Measurements from ENCODE around the gene LGR6.
"Not testable (repeated sequence)": the region's sequence is repeated elsewhere in the genome, so short reads cannot be mapped to it uniquely, and the experiment has no call there.

The LGR6 gene

DNA sequence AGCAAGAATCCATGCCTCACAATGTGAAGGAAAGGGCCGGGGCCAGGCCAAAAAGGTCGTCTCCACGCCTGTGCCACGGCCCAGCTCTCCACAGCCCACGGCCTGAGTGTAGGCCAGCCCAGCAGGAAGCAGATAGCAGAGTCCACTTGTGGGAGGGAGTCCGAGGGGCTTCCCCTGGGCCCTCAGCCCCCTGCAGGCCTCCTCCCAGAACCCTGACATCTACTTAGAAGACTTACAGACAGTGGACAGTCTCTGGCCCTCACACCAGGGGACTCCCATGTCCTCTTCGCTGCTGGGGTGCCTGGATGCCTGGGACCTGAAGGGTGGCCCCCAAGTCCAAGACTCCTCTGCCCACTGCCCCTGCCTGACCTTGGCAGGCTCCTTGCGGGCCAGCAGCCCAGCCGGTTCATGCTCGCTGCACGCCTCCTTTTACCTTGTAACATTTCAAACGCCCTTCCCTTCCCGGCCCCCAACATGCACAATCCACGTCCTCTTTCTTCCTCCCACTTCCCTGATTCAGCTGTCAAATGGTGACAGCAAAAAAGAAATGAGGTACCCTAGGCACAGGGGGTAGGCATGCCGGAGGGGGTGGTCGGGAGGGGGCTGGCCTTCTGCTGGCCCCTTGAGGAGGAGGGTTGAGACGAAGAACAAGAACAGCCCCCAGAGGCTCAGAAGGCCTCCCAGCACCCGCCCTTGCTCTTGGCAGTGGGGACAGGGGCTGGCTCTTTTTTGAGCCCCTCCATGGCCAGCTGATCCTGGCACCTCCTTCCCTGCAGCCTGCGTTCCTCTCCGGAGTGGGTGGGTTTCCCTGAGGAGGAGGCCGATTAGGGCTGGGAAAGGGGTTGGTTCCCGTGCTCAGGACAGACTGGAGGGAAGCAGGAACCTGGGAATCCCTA lies 32.2 kb upstream of the LGR6 start:
- DNase-seq, result no peak

- DNase-seq, result no peak
These were observed 31.6 kb upstream of the LGR6 start for GRCh38 chr1:202162047-202162417.

- DNase-seq, result no peak
These were observed 30.9 kb upstream of the LGR6 start for GRCh38 chr1:202162418-202163280.

GRCh38 chr1:202163281-202164270 lies 30.0 kb upstream of the LGR6 start:
- no peak for DNase-seq

DNA sequence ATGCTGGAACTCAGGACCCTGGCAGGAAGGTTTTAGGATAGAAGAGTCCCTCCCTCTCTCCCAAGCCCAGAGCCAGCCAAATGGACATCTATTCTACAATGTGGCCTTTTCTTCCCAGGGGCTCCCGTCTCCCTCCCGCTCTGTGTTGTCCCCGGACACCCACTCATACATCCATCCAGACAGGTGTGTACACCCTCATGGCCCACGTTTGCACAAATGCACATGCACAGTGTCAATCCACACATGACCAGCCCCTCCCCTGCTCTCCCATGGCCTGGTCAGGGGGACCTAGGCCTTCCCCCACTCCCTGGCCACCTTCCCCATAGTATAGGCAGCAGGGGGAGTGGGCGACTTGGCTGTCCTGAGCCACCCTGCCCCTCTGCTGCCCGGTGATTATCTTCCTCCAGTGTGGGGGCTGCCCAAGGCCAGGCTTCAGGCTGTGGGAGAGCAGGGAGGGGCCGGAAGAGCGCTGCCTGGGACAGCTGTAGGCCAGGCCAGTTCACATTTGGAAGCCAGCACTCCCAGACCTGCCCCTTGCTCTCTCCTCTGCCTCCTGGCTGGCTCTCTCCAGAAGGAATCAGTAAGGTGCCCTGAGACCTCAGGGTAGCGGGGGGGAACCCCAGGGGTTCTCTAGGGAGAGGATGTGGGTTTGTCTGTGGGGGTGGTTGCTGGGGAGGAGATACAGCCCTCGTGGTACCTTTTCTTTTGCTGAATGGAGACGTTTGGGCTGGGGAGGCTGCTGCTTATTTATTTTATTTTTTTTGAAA lies 29.1 kb upstream of the LGR6 start:
- DNase-seq, result no peak

DNA sequence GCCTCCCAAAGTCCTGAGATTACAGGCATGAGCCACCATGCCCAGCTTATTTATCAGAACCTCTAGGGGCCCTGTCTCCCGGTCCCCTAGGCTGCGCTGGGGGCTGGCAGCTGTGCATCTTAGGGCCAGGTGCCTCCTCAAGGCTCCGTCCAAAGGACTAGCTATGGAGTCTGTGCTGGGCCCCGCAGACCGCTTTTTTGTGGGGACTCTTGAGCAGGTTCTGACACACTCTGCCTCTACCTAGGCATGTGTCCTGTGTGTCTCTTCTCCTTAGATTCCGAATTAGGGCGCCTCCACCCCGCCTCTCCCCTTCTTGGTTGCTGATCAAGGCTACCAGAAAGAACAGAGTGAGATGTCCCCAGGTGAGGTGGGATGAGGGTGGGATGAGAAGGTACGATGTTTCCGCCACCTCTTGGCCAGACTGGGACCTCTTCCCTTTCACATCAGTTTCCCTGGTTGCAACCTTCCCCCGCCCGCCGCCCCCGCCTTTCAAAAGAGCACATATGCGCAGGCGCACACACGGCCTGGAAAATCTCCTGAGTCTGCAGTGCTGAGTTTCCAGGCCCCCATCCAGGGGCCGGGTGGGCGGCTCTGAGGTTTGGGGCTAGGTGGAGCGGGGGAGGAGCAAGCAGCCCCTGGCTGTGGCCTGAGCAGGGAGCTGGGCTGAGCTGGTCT lies 28.2 kb upstream of the LGR6 start:
- no peak for DNase-seq

DNA sequence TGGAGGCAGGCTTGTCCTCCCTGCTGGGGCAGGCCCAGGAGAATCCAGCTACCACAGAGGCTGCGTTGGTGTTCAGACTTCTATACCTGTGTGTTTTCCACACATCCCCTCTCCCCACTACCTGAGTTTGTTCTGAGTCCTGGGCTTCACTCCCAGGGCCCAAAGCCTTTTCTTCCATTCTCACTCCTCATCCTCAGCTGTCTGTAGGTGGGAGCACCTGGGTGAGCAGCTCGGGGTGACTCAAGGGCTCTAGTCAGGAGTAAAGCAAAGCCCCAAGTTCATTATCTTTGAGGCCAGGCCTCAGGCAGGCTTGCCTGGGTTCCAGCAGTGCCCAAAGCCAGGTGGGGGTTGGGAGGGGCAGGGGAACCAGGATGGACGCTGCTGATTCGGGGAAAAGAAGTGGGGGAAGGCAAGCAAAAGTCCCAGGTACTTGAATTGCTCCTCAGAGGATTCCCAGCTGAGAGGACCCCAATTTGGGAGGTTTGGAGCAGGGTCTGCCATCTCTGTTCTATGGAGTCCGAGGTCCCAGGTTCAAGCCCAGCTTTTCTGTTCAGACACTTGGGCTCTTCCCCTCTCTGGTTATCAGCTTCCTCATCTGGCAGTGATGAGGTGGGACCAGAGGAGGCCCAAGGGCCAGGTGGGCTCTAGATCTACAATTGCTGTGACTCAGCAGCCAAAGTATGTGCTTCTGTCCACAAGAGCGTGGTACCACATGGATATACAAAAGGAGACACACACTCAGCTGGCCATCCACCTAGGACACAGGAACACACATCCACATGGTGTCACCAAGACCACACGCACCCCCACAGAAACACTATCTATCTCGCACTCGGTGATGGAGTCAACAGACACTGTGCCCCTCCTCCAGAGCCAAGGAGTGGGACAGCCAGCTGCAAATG lies 27.4 kb upstream of the LGR6 start:
- DNase-seq, result no peak

DNA sequence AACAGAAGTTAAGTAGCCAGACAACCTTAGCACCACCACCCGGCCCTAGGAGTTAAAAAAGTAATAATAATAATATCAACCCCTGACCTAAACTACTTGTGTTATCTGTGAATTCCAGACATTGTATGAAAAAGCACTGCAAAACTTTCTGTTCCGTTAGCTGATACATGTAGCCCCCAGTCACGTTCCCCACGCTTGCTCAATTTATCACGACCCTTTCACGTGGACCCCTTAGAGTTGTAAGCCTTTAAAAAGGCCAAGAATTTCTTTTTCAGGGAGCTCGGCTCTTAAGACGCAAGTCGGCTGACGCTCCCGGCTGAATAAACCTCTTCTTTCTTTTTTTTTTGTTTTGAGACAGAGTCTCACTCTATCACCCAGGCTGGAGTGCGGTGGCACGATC lies 26.5 kb upstream of the LGR6 start:
- DNase-seq, result not testable (repeated sequence)

DNA sequence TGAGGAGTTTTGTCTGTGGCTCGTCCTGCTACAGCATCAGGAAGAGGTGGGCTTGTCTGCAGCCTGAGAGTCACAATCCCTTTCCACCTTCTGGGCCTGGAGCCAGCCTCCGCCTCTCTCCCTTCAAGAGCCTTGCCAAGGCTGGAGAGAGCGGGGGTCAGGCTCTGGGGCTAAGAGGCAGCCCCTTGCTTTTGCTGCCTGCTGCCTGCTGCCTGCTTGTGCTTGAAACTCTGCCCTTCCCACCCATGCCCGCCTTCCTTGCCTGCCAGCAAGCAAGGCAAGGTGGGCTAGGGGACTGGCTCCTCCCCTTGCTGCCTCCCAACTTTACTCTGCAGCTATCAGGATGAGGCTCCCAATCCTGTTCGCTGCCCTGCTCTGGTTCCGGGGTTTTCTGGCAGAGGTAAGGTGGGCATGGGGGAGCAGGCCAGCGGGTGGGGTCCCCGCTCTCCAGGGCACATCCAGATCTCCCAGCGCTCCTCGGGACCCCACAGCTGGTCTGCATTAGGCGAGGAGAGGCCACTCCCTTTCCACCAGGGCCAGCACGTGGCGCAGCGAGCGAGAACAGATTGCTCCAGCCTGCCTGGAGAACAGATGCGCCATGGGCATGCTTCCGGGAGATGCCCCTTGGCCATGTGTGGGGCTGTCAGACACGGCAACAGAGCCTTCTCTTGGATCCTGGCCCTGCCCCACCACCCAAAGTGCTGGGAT lies 25.7 kb upstream of the LGR6 start:
- peak in 1 of 2 experiments; percentile 85 for DNase-seq

GRCh38 chr1:202168861-202169260 lies 24.7 kb upstream of the LGR6 start:
- DNase-seq, result no peak

- DNase-seq, result peak in 1 of 2 experiments; percentile 21
These were observed 22.9 kb upstream of the LGR6 start for GRCh38 chr1:202170726-202171125.

DNA sequence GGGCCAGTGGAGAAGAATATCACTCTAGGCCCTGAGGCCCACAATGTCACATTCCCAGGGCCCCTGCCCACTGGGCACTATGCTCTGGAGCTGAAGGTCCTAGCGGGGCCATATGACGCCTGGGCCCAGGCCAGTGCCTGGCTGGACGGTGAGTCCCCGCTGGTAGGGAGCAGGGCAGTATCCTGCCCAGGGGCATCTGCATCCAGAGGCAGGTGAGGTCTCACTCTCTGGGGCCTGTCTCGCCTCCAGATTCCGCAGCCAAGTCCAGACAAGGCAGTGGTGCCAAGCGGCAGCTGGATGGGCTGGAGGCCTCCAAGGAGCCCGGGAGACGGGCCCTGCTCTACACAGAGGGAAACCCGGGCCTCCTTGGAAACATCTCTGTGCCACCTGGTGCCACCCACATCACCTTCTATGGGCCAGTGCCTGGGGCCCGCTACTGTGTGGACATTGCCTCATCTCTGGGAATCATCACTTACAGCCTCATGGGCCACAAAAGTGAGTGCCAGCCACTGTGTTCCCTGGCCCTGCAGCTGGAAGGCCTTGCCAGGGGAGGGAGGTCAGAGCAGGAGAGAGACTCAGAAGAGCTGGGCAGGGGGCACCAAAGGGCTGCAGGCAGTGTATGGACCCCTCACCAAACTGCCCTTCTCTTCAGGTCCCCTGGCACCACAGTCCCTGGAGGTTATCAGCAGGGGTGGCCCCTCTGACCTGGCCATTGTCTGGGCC lies 22.1 kb upstream of the LGR6 start:
- peak in 1 of 2 experiments; percentile 39 for DNase-seq

- no peak for DNase-seq
These were observed 21.6 kb upstream of the LGR6 start for GRCh38 chr1:202172015-202172355.

GRCh38 chr1:202173993-202174392 lies 19.6 kb upstream of the LGR6 start:
- DNase-seq, result no peak

DNA sequence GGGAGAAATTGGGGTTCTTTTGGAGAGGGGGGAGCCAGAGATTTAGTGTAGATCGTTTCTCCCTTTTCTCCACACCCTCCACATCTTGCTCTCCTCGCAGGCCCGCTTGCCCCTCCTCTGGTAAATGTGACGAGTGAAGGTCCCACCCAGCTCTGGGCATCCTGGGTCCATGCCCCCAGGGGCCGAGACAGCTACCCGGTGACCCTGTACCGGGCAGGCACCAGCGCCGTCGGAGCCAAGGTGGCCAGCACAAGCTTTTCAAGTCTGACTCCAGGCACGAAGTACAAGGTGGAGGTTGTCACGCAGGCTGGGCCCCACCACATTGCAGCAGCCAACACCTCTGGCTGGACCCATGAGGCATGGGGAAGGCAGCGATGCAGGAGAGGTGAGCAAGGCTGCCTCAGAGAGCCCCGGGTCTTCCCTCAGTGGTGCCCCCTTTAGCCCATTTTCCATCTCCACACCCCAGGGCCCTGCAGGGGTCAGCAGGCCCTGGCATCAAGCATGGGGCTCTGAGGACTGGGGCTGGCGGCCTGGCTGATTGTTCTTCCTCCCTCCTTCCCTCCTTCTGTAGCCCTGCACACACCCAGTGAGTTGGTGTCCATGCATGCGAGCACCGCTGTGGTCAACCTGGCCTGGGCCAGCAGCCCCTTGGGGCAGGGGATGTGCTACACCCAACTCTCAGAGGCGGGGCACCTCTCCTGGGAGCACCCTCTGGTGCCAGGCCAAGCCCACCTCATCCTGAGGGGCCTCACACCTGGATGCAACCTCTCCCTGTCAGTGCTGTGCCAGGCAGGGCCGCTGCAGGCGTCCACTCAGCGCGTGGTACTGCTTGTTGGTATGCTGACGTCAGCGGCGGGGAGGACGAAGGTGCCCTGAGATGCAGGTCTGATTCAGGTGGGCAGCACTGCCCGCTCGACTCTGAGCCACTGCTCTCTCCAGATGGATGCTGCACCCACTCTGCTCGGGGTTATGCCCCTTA lies 16.4 kb upstream of the LGR6 start:
- DNase-seq, result no peak

- no peak for DNase-seq
These were observed 13.5 kb upstream of the LGR6 start for GRCh38 chr1:202179828-202180750.

DNA sequence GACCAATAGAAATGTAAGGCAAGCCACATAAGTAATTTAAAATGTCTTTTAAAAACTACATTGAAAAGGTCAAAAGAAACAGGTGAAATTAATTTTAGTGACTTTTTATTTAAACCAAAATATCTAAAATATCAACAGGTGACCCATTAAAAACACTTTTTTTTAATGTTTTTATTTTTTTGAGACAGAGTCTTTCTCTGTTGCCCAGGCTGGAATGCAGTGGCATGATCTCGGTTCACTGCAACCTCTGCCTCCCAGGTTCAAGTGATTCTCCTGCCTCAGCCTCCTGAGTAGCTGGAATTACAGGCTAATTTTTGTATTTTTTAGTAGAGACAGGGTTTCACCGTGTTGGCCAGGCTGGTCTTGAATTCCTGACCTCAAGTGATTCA lies 12.9 kb upstream of the LGR6 start:
- not testable (repeated sequence) for DNase-seq

All from NCI-H446 (cell line).